HCT116 (cell line): ENCODE results near the gene PITPNC1. TPM values are rescaled to one million over a fixed set of nuclear protein-coding genes. Genes with fewer than 3 reads are reported as not detected.

Source experiments
- ATAC-seq: fragments of 200-7000 bp; cut with Tn5 transposase; 2 replicates; pipeline ENCODE4 v1.9.1; 2020; ENCODE audit warnings: mild to moderate bottlenecking, moderate library complexity
- BruUV-seq: library from RNA; stranded (reverse); fragments of 400-500 nt; replicated peaks from 2 replicates; lab custom pipeline; 2021; lab: Mats Ljungman, UMichigan
- CTCF ChIA-PET: fragments of 300-600 bp; sonication (Branson Sonifier 250); formaldehyde crosslinking; loops from one replicate; lab custom pipeline; 2021; ENCODE audit warnings: antibody characterized with exemption; lab: Charles Lee
- POLR2A ChIA-PET: fragments of 300-600, 350-600 bp; sonication (Branson Sonifier 250); formaldehyde crosslinking; loops from one replicate; lab custom pipeline; 2021; ENCODE audit warnings: antibody characterized with exemption; lab: Charles Lee
- RAD21 ChIA-PET, 2 experiments: fragments of 300-600 bp; sonication (Branson Sonifier 250); formaldehyde crosslinking; loops; one replicate each; lab custom pipeline; 2023; ENCODE audit warnings: low total read pairs in 2 of 2; ENCODE audit not compliant: uncharacterized antibody in 2 of 2, unreplicated experiment in 2 of 2, low non-redundant PET in 1 of 2; lab: Charles Lee
- DNase-seq: peaks from one replicate; pipeline ENCODE4 v3.0.0-alpha.2; 2010; ENCODE audit warnings: low read depth, low spot score
- H2AFZ ChIP-seq: fragments of 200-600 bp; shearing (Covaris generic), sonication (generic); 2 replicates; pipeline ENCODE4 v1.6.1; 2017; ENCODE audit warnings: low read depth, mixed run types, mixed read lengths, antibody characterized with exemption, low read length; ENCODE audit not compliant: poor library complexity, severe bottlenecking
- H3K27ac ChIP-seq: 2 replicates; pipeline ENCODE4 v1.5.1; 2012; ENCODE audit warnings: low read depth, low read length
- H3K27me3 ChIP-seq: fragments of 200-600 bp; sonication (generic); 2 replicates; pipeline ENCODE4 v1.6.1; 2016; ENCODE audit warnings: mixed run types, low read length, mixed read lengths; ENCODE audit not compliant: insufficient read depth
- H3K36me3 ChIP-seq, 2 experiments: fragments of 200-500 bp in 1 of 2; fragments of 200-600 bp in 1 of 2; sonication (Bioruptor generic) in 1 of 2; sonication (generic) in 1 of 2; 2 replicates each; pipeline versions ENCODE4 v1.5.1 to v1.6.1; 2014 to 2016; ENCODE audit warnings: low read length in 2 of 2, inconsistent platforms in 1 of 2, mixed read lengths in 1 of 2, mixed run types in 1 of 2; ENCODE audit not compliant: insufficient read depth in 2 of 2, control insufficient read depth in 1 of 2
- H3K4me1 ChIP-seq, 2 experiments: fragments of 200-600 bp in 1 of 2; sonication (generic) in 1 of 2; 2 replicates each; pipeline versions ENCODE4 v1.5.1 to v1.6.1; 2012 to 2017; ENCODE audit warnings: low read length in 2 of 2, inconsistent platforms in 1 of 2, mild to moderate bottlenecking in 1 of 2, mixed read lengths in 1 of 2, mixed run types in 1 of 2, moderate library complexity in 1 of 2; ENCODE audit not compliant: insufficient read depth in 2 of 2, control insufficient read depth in 1 of 2
- H3K4me2 ChIP-seq: fragments of 200-600 bp; sonication (generic); 2 replicates; pipeline ENCODE4 v1.6.1; 2017; ENCODE audit warnings: mixed run types, low read length, mixed read lengths
- H3K4me3 ChIP-seq, 2 experiments: fragments of 200-600 bp in 1 of 2; sonication (generic) in 1 of 2; replicated peaks in 1 of 2; 2 replicates each; pipeline ENCODE4 v1.5.1; 2011 to 2016; ENCODE audit warnings: low read length in 2 of 2, control low read depth in 1 of 2, low read depth in 1 of 2, mild to moderate bottlenecking in 1 of 2, mixed read lengths in 1 of 2, mixed run types in 1 of 2
- H3K79me2 ChIP-seq: fragments of 200-600 bp; sonication (generic); 2 replicates; pipeline ENCODE4 v1.6.1; 2017; ENCODE audit warnings: mild to moderate bottlenecking, mixed run types, low read length, moderate library complexity, mixed read lengths; ENCODE audit not compliant: insufficient read depth
- H3K9ac ChIP-seq: fragments of 200-600 bp; sonication (generic); 2 replicates; pipeline ENCODE4 v1.6.1; 2016; ENCODE audit warnings: low read length, mixed read lengths
- H3K9me2 ChIP-seq: fragments of 200-600 bp; sonication (generic), shearing (Covaris generic); 2 replicates; pipeline ENCODE4 v1.6.1; 2017; ENCODE audit warnings: mixed run types, mild to moderate bottlenecking, moderate library complexity; ENCODE audit not compliant: insufficient read depth
- H3K9me3 ChIP-seq, 2 experiments: fragments of 200-500 bp in 1 of 2; fragments of 200-600 bp in 1 of 2; sonication (Bioruptor generic) in 1 of 2; sonication (generic) in 1 of 2; 2 replicates each; pipeline ENCODE4 v1.6.1; 2014 to 2017; ENCODE audit warnings: low read length in 2 of 2, mixed read lengths in 2 of 2, inconsistent platforms in 1 of 2, low read depth in 1 of 2, mild to moderate bottlenecking in 1 of 2, mixed run types in 1 of 2, moderate library complexity in 1 of 2; ENCODE audit not compliant: control insufficient read depth in 1 of 2, insufficient read depth in 1 of 2
- H4K20me1 ChIP-seq: fragments of 200-600 bp; sonication (generic), shearing (Covaris generic); 2 replicates; pipeline ENCODE4 v1.6.1; 2017; ENCODE audit warnings: mixed run types, mild to moderate bottlenecking, moderate library complexity; ENCODE audit not compliant: insufficient read depth
- CBX3 ChIP-seq: IDR thresholded peaks from 2 replicates; pipeline ENCODE4 v1.6.1; 2012; ENCODE audit warnings: low read depth
- CEBPB ChIP-seq: IDR thresholded peaks from 2 replicates; pipeline ENCODE4 v1.6.1; 2012; ENCODE audit warnings: low read depth
- ELF1 ChIP-seq: IDR thresholded peaks from 2 replicates; pipeline ENCODE4 v1.6.1; 2012; ENCODE audit warnings: low read depth, borderline replicate concordance
- EZH2 ChIP-seq: fragments of 200-600 bp; sonication (generic); IDR thresholded peaks from 2 replicates; pipeline ENCODE4 v1.6.1; 2017; ENCODE audit warnings: antibody characterized with exemption, mixed run types
- EZH2phosphoT487 ChIP-seq: fragments of 200-600 bp; IDR thresholded peaks from 2 replicates; pipeline ENCODE4 v1.6.1; 2018; ENCODE audit warnings: antibody characterized with exemption, borderline replicate concordance
- FOSL1 ChIP-seq: IDR thresholded peaks from 2 replicates; pipeline ENCODE4 v1.6.1; 2012; ENCODE audit warnings: low read depth
- JUND ChIP-seq: IDR thresholded peaks from 2 replicates; pipeline ENCODE4 v1.6.1; 2012
- POLR2A ChIP-seq: IDR thresholded peaks from 2 replicates; pipeline ENCODE4 v1.7.0; 2011; ENCODE audit warnings: borderline replicate concordance; ENCODE audit not compliant: insufficient read depth, insufficient read length; ENCODE audit errors: extremely low read depth
- POLR2AphosphoS5 ChIP-seq: IDR thresholded peaks from 2 replicates; pipeline ENCODE4 v1.6.1; 2011; ENCODE audit warnings: mild to moderate bottlenecking, low read depth, low read length, moderate library complexity
- RAD21 ChIP-seq: IDR thresholded peaks from 2 replicates; pipeline ENCODE4 v1.6.1; 2012; ENCODE audit warnings: low read depth, mild to moderate bottlenecking
- SP1 ChIP-seq: IDR thresholded peaks from 2 replicates; pipeline ENCODE4 v1.6.1; 2012; ENCODE audit warnings: low read depth
- TCF7L2 ChIP-seq: IDR thresholded peaks from 2 replicates; pipeline ENCODE4 v1.7.0; 2011; ENCODE audit warnings: borderline replicate concordance, inconsistent platforms; ENCODE audit not compliant: insufficient read depth, insufficient read length; ENCODE audit errors: extremely low read depth
- YY1 ChIP-seq: IDR thresholded peaks from 2 replicates; pipeline ENCODE4 v1.6.1; 2011; ENCODE audit warnings: low read length, low read depth, moderate library complexity, mild to moderate bottlenecking; ENCODE audit not compliant: insufficient replicate concordance; ENCODE audit errors: extremely low read depth
- ZFX ChIP-seq: fragments of 450-650 bp; IDR thresholded peaks from 2 replicates; pipeline ENCODE4 v1.6.1; 2017
- ZNF274 ChIP-seq: fragments of 200-500 bp; sonication (Bioruptor generic); IDR thresholded peaks from 2 replicates; pipeline ENCODE4 v1.6.1; 2014; ENCODE audit warnings: mild to moderate bottlenecking, low read depth, low read length, inconsistent platforms
- intact Hi-C: fragments of 100-400 bp; cut with micrococcal nuclease; formaldehyde crosslinking; loops from 2 replicates; pipeline ENCODE4 v1.10.0; 2022
- total RNA-seq: library from RNA; stranded (reverse); gene quantifications from one replicate; pipeline ENCODE4 v1.2.1, GENCODE V29; 2021; ENCODE audit not compliant: unreplicated experiment
- TF ChIP-seq, protein P1 (sequence below), 3 experiments: fragments of 200-600 bp in 1 of 3; sonication (generic) in 1 of 3; IDR thresholded peaks in 2 of 3; conservative IDR thresholded peaks in 1 of 3; 2 replicates each; pipeline ENCODE4 v1.5.1; 2012 to 2017; ENCODE audit warnings: low read depth in 2 of 3, low read length in 2 of 3, antibody characterized with exemption in 1 of 3, borderline replicate concordance in 1 of 3, control low read depth in 1 of 3, mild to moderate bottlenecking in 1 of 3, mixed read lengths in 1 of 3, mixed run types in 1 of 3, moderate library complexity in 1 of 3; ENCODE audit not compliant: insufficient read depth in 1 of 3
- TF ChIP-seq, protein P2 (sequence below): IDR thresholded peaks from 2 replicates; pipeline ENCODE4 v1.6.1; 2012; ENCODE audit warnings: low read depth
- TF ChIP-seq, protein P3 (sequence below): IDR thresholded peaks from 2 replicates; pipeline ENCODE4 v1.6.1; 2012

Gene PITPNC1
- total RNA-seq, 1 experiment from 2014 or later, result 41.9 TPM

DNA sequence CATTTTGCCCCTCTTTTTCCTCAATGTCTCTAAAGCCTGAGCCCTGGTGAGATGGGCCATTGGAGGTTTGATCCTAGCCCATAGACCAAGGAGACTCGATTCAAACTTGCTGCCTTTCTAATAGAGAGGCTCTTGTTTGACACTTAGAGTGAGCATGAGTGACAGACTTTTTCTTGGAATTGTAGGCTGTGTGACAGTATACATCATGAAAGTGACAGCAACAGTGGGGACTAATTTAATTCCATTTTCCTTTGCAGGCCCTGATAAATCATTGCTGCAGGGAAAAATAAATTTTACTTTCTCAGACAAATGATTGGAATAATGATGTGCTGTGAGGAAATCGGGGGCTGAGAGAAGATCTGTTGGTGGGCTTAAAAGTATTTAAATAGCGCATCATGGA lies 171.6 kb downstream of the PITPNC1 start:
- H4K20me1 ChIP-seq, result no peaks in the 10 kb centered on the region
- H3K27ac ChIP-seq, result no peak overlapping the region
- TF ChIP-seq CBX3 (no peak), RAD21 (no peak), POLR2AphosphoS5 (no peak), ZFX (no peak), YY1 (no peak), EZH2 (no peak), TCF7L2 (no peak), FOSL1 (no peak), ZNF274 (no peak), JUND (no peak), POLR2A (no peak), ELF1 (no peak), EZH2phosphoT487 (no peak), SP1 (no peak), CEBPB (no peak)
- TF ChIP-seq, protein P1, sequence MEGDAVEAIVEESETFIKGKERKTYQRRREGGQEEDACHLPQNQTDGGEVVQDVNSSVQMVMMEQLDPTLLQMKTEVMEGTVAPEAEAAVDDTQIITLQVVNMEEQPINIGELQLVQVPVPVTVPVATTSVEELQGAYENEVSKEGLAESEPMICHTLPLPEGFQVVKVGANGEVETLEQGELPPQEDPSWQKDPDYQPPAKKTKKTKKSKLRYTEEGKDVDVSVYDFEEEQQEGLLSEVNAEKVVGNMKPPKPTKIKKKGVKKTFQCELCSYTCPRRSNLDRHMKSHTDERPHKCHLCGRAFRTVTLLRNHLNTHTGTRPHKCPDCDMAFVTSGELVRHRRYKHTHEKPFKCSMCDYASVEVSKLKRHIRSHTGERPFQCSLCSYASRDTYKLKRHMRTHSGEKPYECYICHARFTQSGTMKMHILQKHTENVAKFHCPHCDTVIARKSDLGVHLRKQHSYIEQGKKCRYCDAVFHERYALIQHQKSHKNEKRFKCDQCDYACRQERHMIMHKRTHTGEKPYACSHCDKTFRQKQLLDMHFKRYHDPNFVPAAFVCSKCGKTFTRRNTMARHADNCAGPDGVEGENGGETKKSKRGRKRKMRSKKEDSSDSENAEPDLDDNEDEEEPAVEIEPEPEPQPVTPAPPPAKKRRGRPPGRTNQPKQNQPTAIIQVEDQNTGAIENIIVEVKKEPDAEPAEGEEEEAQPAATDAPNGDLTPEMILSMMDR (IDR thresholded peaks at IDR 0.05 in 2 of 3, conservative IDR thresholded peaks at IDR 0.05 in 1 of 3; ENCODE audit: borderline replicate concordance in 1 of 3, insufficient read depth in 1 of 3, low read depth in 2 of 3, low read length in 2 of 3), result no peak
- TF ChIP-seq, protein P2, sequence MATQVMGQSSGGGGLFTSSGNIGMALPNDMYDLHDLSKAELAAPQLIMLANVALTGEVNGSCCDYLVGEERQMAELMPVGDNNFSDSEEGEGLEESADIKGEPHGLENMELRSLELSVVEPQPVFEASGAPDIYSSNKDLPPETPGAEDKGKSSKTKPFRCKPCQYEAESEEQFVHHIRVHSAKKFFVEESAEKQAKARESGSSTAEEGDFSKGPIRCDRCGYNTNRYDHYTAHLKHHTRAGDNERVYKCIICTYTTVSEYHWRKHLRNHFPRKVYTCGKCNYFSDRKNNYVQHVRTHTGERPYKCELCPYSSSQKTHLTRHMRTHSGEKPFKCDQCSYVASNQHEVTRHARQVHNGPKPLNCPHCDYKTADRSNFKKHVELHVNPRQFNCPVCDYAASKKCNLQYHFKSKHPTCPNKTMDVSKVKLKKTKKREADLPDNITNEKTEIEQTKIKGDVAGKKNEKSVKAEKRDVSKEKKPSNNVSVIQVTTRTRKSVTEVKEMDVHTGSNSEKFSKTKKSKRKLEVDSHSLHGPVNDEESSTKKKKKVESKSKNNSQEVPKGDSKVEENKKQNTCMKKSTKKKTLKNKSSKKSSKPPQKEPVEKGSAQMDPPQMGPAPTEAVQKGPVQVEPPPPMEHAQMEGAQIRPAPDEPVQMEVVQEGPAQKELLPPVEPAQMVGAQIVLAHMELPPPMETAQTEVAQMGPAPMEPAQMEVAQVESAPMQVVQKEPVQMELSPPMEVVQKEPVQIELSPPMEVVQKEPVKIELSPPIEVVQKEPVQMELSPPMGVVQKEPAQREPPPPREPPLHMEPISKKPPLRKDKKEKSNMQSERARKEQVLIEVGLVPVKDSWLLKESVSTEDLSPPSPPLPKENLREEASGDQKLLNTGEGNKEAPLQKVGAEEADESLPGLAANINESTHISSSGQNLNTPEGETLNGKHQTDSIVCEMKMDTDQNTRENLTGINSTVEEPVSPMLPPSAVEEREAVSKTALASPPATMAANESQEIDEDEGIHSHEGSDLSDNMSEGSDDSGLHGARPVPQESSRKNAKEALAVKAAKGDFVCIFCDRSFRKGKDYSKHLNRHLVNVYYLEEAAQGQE, result no peak
- TF ChIP-seq, protein P3, sequence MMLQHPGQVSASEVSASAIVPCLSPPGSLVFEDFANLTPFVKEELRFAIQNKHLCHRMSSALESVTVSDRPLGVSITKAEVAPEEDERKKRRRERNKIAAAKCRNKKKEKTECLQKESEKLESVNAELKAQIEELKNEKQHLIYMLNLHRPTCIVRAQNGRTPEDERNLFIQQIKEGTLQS, result no peak
- no peak overlapping the region for H3K4me3 ChIP-seq
- ChIA-PET POLR2A (no interaction called here), CTCF (no interaction called here), RAD21 (no interaction called here)
- no peaks in the 10 kb centered on the region for H3K79me2 ChIP-seq
- H2AFZ ChIP-seq, result no peak overlapping the region
- BruUV-seq, result no TSS peak
- H3K36me3 ChIP-seq, result no peaks in the 10 kb centered on the region
- no peaks in the 10 kb centered on the region for H3K9me2 ChIP-seq
- intact Hi-C loops, result no loop called here
- no peak overlapping the region for H3K9ac ChIP-seq
- H3K4me1 ChIP-seq, result peaks cover 0 to 7% of the 10 kb centered on the region in 2 experiments; a peak in 1 of 4 replicates
- no peak overlapping the region for H3K4me2 ChIP-seq
- H3K9me3 ChIP-seq, result no peaks in the 10 kb centered on the region
- no peaks in the 10 kb centered on the region for H3K27me3 ChIP-seq
- ATAC-seq (no peak), DNase-seq (no peak)
